ENCODE measurements around the gene KLK11. TPM values are rescaled to one million over a fixed set of nuclear protein-coding genes. Genes with fewer than 3 reads are reported as not detected.
"Not testable (repeated sequence)": the region's sequence is repeated elsewhere in the genome, so short reads cannot be mapped to it uniquely, and the experiment has no call there.

The KLK11 gene
- total RNA-seq, 1 donor from 2014 or later = 11.2 TPM

DNA sequence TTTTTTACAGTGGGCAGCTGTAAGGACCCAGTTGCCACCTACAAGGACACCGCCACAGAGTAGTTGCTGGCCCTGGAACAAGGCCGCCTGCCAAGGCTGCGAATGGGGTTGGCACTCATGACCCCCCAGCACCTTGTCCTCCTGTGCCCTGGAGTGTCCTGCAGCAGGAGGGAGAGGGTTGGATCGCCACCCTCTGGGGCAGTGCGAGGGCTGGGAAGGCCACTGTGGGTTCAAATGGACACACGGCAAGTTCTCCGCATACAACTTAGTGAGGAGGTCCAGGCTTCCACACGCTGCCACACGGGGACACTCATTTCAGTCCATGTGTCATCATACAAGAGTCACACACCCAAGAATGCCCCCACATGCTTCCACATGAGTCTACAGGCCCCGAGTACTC is 26.0 kb downstream of the KLK11 start:
- intact Hi-C loops (cut with DNase I) = no loop called here
- TF ChIP-seq, protein P1, sequence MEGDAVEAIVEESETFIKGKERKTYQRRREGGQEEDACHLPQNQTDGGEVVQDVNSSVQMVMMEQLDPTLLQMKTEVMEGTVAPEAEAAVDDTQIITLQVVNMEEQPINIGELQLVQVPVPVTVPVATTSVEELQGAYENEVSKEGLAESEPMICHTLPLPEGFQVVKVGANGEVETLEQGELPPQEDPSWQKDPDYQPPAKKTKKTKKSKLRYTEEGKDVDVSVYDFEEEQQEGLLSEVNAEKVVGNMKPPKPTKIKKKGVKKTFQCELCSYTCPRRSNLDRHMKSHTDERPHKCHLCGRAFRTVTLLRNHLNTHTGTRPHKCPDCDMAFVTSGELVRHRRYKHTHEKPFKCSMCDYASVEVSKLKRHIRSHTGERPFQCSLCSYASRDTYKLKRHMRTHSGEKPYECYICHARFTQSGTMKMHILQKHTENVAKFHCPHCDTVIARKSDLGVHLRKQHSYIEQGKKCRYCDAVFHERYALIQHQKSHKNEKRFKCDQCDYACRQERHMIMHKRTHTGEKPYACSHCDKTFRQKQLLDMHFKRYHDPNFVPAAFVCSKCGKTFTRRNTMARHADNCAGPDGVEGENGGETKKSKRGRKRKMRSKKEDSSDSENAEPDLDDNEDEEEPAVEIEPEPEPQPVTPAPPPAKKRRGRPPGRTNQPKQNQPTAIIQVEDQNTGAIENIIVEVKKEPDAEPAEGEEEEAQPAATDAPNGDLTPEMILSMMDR (IDR thresholded peaks at IDR 0.05) = no peak
- Histone ChIP-seq H3K4me1 (no peaks in the 10 kb centered on the region), H3K27me3 (ENCODE audit: low read depth) (peaks cover 44% of the 10 kb centered on the region), H3K9me3 (no peaks in the 10 kb centered on the region), H3K36me3 (no peaks in the 10 kb centered on the region), H3K4me3 (no peak overlapping the region), H3K27ac (no peak overlapping the region)
- peak in 1 of 2 donors; percentile 18 for ATAC-seq
- DNase-seq = no peak

DNA sequence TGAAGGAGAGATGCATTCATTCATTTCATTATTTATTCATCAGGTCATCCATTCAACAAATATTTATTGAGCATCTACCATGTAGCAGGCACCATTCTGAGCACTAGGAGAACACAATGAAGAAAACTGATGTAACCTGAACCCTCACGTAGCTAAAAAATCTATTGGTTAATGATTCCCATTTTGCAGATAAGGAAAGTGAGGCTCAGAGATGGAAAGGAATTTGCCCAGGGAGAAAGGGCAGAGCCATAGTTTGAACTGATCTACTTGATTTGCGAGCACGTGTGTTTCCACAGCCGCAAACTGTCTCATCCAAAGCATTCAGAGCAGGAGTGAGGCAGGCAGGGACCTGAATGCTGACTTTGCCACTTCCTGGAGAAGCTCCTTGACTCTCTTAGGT is 27.7 kb downstream of the KLK11 start:
- intact Hi-C loops (cut with DNase I) = no loop called here
- Histone ChIP-seq H3K4me3 (no peak overlapping the region), H3K36me3 (no peaks in the 10 kb centered on the region), H3K4me1 (no peaks in the 10 kb centered on the region), H3K27me3 (ENCODE audit: low read depth) (peaks cover 36% of the 10 kb centered on the region), H3K9me3 (no peaks in the 10 kb centered on the region), H3K27ac (no peak overlapping the region)
- DNase-seq (no peak), ATAC-seq (no peak)
- TF ChIP-seq, protein P1 (IDR thresholded peaks at IDR 0.05) = no peak

DNA sequence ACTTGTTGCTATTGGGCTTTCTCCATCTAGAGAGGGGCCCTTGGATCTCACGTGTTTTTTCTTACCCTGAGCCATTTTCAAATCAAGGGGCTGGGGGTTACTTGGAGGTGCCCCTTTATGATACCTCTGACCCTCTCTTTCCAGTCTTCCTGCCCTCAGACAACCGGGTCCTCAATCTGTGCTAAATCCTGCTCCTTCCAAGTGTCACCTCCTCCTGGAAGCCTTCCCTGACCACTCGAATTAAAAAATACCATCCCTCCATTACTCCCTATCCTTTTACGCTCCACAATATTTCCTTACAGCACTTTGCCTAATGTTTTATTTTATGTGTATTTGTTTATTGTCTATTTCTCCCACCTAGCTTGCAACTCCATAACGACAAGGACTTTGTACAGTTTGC is 28.4 kb downstream of the KLK11 start:
- no peak for DNase-seq
- Histone ChIP-seq H3K27me3 (ENCODE audit: low read depth) (peaks cover 35% of the 10 kb centered on the region), H3K9me3 (no peaks in the 10 kb centered on the region), H3K27ac (no peak overlapping the region), H3K4me3 (no peak overlapping the region), H3K4me1 (no peaks in the 10 kb centered on the region), H3K36me3 (no peaks in the 10 kb centered on the region)
- TF ChIP-seq, protein P1 (IDR thresholded peaks at IDR 0.05) = no peak
- ATAC-seq = no peak
- intact Hi-C loops (cut with DNase I) = no loop called here

DNA sequence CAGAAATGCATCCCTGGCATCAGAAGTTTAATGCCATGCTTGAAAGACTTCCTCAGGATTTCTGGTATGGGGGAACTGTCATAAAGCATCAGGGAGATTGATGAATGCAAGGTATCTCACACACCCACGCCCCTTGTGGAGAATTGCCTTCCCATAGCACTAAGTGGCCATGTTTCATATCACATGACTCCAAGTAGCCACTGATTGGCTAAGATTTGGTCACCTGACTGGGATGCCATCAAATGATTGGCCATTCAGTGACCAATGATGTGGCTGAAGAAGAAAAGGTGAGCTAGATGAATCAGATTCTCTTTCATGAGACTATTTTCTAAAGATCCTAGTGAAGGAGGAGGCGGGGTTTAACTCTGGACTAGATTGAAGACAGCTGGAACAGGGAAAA is 32.3 kb downstream of the KLK11 start:
- Histone ChIP-seq H3K4me3 (no peak overlapping the region), H3K27ac (no peak overlapping the region), H3K9me3 (no peaks in the 10 kb centered on the region), H3K4me1 (no peaks in the 10 kb centered on the region), H3K36me3 (no peaks in the 10 kb centered on the region), H3K27me3 (ENCODE audit: low read depth) (peaks cover 1% of the 10 kb centered on the region)
- TF ChIP-seq, protein P1 (IDR thresholded peaks at IDR 0.05) = no peak
- DNase-seq = no peak
- no peak for ATAC-seq
- intact Hi-C loops (cut with DNase I) = no loop called here

DNA sequence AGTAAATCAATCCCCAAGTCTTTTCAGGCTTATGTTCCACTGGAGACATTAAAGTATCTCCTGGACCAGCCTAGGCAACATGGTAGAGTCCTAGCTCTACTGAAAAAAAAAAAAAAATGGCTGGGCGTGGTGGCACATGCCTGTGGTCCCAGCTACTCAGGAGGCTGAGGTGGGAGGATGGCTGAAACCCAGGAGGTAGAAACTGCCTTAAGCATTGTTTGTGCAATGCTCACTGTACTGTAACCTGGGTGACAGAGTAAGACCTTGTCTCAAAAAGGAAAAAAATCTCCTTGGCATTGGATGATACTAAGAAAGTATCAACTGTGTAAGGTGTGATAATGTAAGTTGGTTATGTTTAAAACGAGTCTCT is 33.8 kb downstream of the KLK11 start:
- no peak for ATAC-seq
- no peaks in the 10 kb centered on the region for H3K4me1 ChIP-seq
- no peak overlapping the region for H3K27ac ChIP-seq
- no peaks in the 10 kb centered on the region for H3K36me3 ChIP-seq
- no peaks in the 10 kb centered on the region for H3K9me3 ChIP-seq
- H3K4me3 ChIP-seq = no peak overlapping the region
- DNase-seq = no peak
- peaks cover 4% of the 10 kb centered on the region for H3K27me3 ChIP-seq (ENCODE audit: low read depth)
- intact Hi-C loops (cut with DNase I) = no loop called here
- TF ChIP-seq, protein P1 (IDR thresholded peaks at IDR 0.05) = no peak

DNA sequence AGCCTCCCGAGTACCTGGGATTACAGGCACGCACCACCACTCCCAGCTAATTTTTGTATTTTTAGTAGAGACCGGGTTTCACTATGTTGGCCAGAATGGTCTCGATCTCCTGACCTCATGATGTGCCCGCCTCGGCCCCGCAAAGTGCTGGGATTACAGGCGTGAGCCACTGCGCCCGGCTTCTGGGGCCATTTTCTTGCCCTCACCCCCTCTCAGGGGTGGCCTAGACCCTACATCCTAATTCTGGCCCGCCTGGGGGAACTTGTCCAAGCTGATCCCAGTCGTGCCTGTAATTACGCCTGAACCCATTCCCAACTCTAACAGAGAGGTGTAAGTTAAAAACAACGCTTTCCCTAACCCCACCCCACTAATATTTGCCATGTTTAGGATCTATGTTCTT is 42.0 kb downstream of the KLK11 start:
- ATAC-seq; H3K4me1 ChIP-seq; DNase-seq; H3K36me3 ChIP-seq; H3K9me3 ChIP-seq; H3K27ac ChIP-seq; intact Hi-C loops (cut with DNase I); H3K4me3 ChIP-seq: not testable (repeated sequence)
- peaks cover 18% of the 10 kb centered on the region for H3K27me3 ChIP-seq (ENCODE audit: low read depth)

Data from lower lobe of right lung (tissue), 2 donors.